NB4 (cell line): ENCODE data around the gene NAP1L5.

Experiments used
- DNase-seq: peaks from one replicate; pipeline ENCODE4 v3.0.0; 2010; ENCODE audit warnings: low read depth
- H3K4me3 ChIP-seq: one replicate; pipeline ENCODE4 v1.5.1; 2011; ENCODE audit warnings: mild to moderate bottlenecking, low read depth, low read length, moderate library complexity
- MAX ChIP-seq: IDR thresholded peaks from 2 replicates; pipeline ENCODE4 v1.6.1; 2011; ENCODE audit warnings: low read depth, low read length
- MYC ChIP-seq: IDR thresholded peaks from 2 replicates; pipeline ENCODE4 v1.6.1; 2011; ENCODE audit warnings: low read depth, low read length
- POLR2A ChIP-seq: IDR thresholded peaks from 2 replicates; pipeline ENCODE4 v1.6.1; 2011; ENCODE audit warnings: mild to moderate bottlenecking; ENCODE audit not compliant: insufficient read length; ENCODE audit errors: extremely low read depth
- TF ChIP-seq, protein P1 (sequence below): IDR thresholded peaks from one replicate; pipeline ENCODE4 v1.5.1; 2012; ENCODE audit warnings: low read depth, low read length

NAP1L5 gene

DNA sequence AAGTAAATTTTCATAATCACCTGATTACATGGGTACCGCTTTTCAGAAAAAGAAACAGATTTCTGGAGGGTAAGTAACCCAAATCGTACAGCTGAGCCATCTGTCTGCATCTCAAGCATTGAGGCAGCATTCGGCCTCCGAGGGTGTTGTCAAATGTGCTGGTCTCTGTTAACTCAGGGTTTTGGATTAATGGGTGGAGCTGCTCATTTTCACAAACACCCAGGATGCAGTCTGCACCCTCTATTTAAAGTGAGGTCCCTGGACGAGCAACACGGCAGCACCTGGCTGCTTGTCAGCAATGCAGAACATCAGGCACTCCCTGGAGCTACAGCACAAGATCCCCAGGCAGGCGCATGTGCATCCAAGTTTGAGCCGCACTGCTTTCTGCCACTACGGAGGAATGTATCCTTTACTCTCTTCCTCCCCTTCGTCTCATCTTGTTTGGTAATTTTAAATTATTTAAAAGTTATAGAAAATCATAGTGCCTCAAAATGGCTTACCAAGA lies 24.7 kb upstream of the NAP1L5 start:
- H3K4me3 ChIP-seq: no peak overlapping the region
- TF ChIP-seq MAX (no peak), MYC (no peak), POLR2A (no peak)
- TF ChIP-seq, protein P1, sequence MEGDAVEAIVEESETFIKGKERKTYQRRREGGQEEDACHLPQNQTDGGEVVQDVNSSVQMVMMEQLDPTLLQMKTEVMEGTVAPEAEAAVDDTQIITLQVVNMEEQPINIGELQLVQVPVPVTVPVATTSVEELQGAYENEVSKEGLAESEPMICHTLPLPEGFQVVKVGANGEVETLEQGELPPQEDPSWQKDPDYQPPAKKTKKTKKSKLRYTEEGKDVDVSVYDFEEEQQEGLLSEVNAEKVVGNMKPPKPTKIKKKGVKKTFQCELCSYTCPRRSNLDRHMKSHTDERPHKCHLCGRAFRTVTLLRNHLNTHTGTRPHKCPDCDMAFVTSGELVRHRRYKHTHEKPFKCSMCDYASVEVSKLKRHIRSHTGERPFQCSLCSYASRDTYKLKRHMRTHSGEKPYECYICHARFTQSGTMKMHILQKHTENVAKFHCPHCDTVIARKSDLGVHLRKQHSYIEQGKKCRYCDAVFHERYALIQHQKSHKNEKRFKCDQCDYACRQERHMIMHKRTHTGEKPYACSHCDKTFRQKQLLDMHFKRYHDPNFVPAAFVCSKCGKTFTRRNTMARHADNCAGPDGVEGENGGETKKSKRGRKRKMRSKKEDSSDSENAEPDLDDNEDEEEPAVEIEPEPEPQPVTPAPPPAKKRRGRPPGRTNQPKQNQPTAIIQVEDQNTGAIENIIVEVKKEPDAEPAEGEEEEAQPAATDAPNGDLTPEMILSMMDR: no peak
- DNase-seq: no peak

DNA sequence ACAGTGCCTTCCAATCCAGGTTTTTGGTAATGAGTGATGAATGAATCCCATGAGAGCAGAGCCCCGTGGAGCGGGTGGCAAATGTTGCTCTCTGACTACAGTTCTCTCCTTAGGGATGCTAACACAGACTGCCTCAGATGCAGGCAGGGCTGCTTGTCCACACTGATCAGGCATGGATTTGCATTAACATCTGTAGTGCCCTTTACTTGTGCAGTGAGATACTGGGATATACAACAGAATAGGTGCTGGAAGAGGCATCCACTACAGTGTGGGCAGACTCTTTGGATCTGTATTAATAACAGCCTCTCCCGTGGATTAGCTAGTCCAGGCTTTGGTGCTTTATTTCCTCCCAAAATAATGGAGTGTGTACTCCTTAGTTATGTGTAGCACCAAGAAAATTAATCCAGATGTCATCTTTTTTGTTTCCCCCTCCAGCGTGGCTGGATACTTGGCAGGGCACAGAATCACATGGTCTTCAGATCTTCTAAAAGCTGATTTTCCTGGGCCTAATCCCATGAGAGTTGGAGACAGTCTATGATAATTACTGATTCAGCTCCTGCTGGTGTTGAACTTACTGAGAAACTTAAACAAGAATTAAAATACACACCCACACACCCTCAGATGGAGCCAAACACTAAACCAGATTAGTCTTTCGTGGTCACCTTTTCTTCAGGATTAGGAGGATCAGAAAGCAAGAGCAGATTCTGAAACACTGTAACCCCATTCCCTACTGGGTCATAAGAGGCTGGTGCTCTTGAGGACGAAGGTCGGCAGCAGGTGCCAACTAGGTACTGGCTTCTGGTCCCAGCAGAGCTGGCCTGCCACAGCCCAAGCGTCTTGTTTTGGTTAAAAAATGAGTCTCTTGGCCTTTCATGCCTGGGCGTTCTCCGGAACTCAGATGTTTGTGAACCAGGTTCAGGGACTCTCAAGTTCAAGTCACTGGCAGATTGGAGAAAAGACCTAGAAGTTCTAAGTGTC lies 23.1 kb upstream of the NAP1L5 start:
- DNase-seq: no peak
- no peak overlapping the region for H3K4me3 ChIP-seq
- TF ChIP-seq POLR2A: no peak
- TF ChIP-seq, protein P1: no peak
- TF ChIP-seq MAX: no peak

GRCh38 chr4:88719381-88719780 lies 21.8 kb upstream of the NAP1L5 start:
- DNase-seq: no peak
- H3K4me3 ChIP-seq: no peak overlapping the region
- no peak for TF ChIP-seq MAX
- TF ChIP-seq POLR2A: no peak
- no peak for TF ChIP-seq MYC
- TF ChIP-seq, protein P1: no peak

DNA sequence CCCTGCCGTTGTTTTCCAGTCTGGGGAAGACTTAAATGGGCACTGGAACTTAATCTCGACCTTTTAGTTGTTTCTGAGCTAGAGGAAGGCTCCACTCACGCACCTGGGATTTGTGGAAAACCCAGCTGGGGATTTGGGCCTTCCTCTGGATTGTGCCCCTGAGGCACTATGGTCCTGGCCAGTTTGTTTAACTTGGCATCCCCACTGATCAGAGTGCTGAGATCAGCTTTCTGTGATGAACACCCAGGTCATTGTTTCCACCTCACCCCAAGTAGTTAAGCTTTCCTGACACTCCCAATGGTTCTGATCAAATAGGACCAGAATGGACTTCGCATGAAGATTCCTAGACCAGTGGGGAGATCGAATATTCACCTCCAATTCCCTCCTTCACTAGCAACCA lies 20.5 kb upstream of the NAP1L5 start:
- no peak overlapping the region for H3K4me3 ChIP-seq
- TF ChIP-seq, protein P1: no peak
- no peak for TF ChIP-seq MYC
- no peak for TF ChIP-seq POLR2A
- no peak for TF ChIP-seq MAX
- DNase-seq: no peak

- TF ChIP-seq MYC (no peak), MAX (no peak), POLR2A (no peak)
- TF ChIP-seq, protein P1: no peak
- no peak overlapping the region for H3K4me3 ChIP-seq
- no peak for DNase-seq
Measured at GRCh38 chr4:88713782-88714181, 16.2 kb upstream of the NAP1L5 start.
